HFFc6 (cell line): ENCODE data around the gene MAGED1. TPM values are rescaled to one million over a fixed set of nuclear protein-coding genes. Genes with fewer than 3 reads are reported as not detected.
A peak's percentile ranks its signal among the peaks of the same experiment; 100 is the strongest.

Source experiments
- DNase-seq: peaks from one replicate; pipeline ENCODE4 v3.0.0-alpha.2; 2018
- H3K27ac Mint-ChIP-seq: 2 replicates; pipeline ENCODE4 v1.8.0; 2020; ENCODE audit warnings: mild to moderate bottlenecking, mixed read lengths
- H3K27me3 Mint-ChIP-seq: 2 replicates; pipeline ENCODE4 v1.8.0; 2021; ENCODE audit warnings: mild to moderate bottlenecking, moderate library complexity, mixed read lengths; ENCODE audit not compliant: insufficient read depth
- H3K36me3 Mint-ChIP-seq: 2 replicates; pipeline ENCODE4 v1.8.0; 2021; ENCODE audit warnings: low read depth, mixed read lengths
- H3K4me1 Mint-ChIP-seq: 2 replicates; pipeline ENCODE4 v1.8.0; 2020; ENCODE audit warnings: low read depth, mixed read lengths
- H3K4me3 Mint-ChIP-seq: 2 replicates; pipeline ENCODE4 v1.8.0; 2020; ENCODE audit warnings: mild to moderate bottlenecking, moderate library complexity, mixed read lengths
- H3K9me3 Mint-ChIP-seq: 2 replicates; pipeline ENCODE4 v1.8.0; 2020; ENCODE audit warnings: mild to moderate bottlenecking, mixed read lengths
- CTCF ChIP-seq: fragments of 200-600 bp; sonication (generic); IDR thresholded peaks from 2 replicates; pipeline ENCODE4 v1.5.0; 2021; ENCODE audit warnings: antibody characterized with exemption, mild to moderate bottlenecking
- total RNA-seq, 6 experiments: library from RNA; stranded (reverse); fragmentation: NEBNext Ultra II Directional; extraction: Animal tissue kit (Norgen Biotek cat#: 25700); gene quantifications; 2 replicates in 1 of 6; 3 replicates in 5 of 6; pipeline ENCODE4 v1.2.3, GENCODE V29; 2021

MAGED1 gene
- total RNA-seq, 6 experiments from 2014 or later: 410 to 601 (median 513) TPM

GRCh38 chrX:51866210-51866609 lies 27.2 kb upstream of the MAGED1 start:
- Mint-ChIP-seq H3K4me3 (no peak overlapping the region), H3K9me3 (peaks cover 5% of the 10 kb centered on the region; the same call in 1 of the 2 replicates), H3K27ac (peak overlapping the region; percentile 49), H3K27me3 (no peaks in the 10 kb centered on the region), H3K36me3 (peaks cover 9% of the 10 kb centered on the region), H3K4me1 (peaks cover 10% of the 10 kb centered on the region)
- no peak for DNase-seq
- no peak for TF ChIP-seq CTCF

GRCh38 chrX:51867626-51868025 lies 25.8 kb upstream of the MAGED1 start:
- Mint-ChIP-seq H3K36me3 (peaks cover 9% of the 10 kb centered on the region), H3K27ac (no peak overlapping the region), H3K9me3 (peaks cover 5% of the 10 kb centered on the region; the same call in 1 of the 2 replicates), H3K4me3 (no peak overlapping the region), H3K27me3 (no peaks in the 10 kb centered on the region), H3K4me1 (peaks cover 16% of the 10 kb centered on the region)
- no peak for TF ChIP-seq CTCF
- no peak for DNase-seq

GRCh38 chrX:51870354-51870753 lies 23.1 kb upstream of the MAGED1 start:
- Mint-ChIP-seq H3K9me3 (no peaks in the 10 kb centered on the region), H3K4me3 (no peak overlapping the region), H3K4me1 (peaks cover 30% of the 10 kb centered on the region), H3K27me3 (no peaks in the 10 kb centered on the region), H3K36me3 (peaks cover 4% of the 10 kb centered on the region; the same call in 1 of the 2 replicates), H3K27ac (no peak overlapping the region)
- no peak for DNase-seq
- no peak for TF ChIP-seq CTCF

DNA sequence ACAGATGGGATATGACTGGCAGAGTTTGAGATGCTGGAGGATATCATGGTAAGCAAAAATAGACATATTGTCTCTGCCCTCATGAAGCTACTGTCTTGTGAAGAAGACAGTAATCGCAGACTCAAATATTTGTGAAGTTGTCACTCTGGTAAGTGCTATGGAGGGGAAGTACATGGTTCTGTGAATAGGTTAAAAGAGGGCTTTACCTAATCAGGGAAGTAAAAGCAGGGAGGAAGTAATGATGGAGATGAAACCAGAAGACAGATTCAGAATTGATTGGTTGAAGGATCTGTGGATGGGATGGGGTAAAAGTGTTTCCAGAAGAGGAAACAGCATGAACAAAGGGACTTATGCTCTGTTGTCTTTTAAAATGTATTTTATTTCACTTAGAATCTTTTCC lies 19.3 kb upstream of the MAGED1 start:
- Mint-ChIP-seq H3K4me3 (no peak overlapping the region), H3K27ac (no peak overlapping the region), H3K4me1 (peaks cover 36% of the 10 kb centered on the region), H3K27me3 (no peaks in the 10 kb centered on the region), H3K9me3 (no peaks in the 10 kb centered on the region), H3K36me3 (no peaks in the 10 kb centered on the region)
- DNase-seq: no peak
- no peak for TF ChIP-seq CTCF

- no peaks in the 10 kb centered on the region for H3K36me3 Mint-ChIP-seq
- H3K27ac Mint-ChIP-seq: peak overlapping the region; percentile 74
- TF ChIP-seq CTCF: no peak
- H3K9me3 Mint-ChIP-seq: no peaks in the 10 kb centered on the region
- H3K4me1 Mint-ChIP-seq: peaks cover 36% of the 10 kb centered on the region
- DNase-seq: peak; percentile 35
- H3K4me3 Mint-ChIP-seq: peak overlapping the region; percentile 51; the same call in 1 of the 2 replicates
- no peaks in the 10 kb centered on the region for H3K27me3 Mint-ChIP-seq
Observed at GRCh38 chrX:51876441-51876840, 17.0 kb upstream of the MAGED1 start.

- Mint-ChIP-seq H3K9me3 (no peaks in the 10 kb centered on the region), H3K27ac (no peak overlapping the region), H3K4me1 (peaks cover 26% of the 10 kb centered on the region), H3K4me3 (no peak overlapping the region), H3K36me3 (no peaks in the 10 kb centered on the region), H3K27me3 (no peaks in the 10 kb centered on the region)
- TF ChIP-seq CTCF: no peak
- no peak for DNase-seq
Observed at GRCh38 chrX:51878056-51878455, 15.4 kb upstream of the MAGED1 start.
